Measurements from ENCODE around the gene COL5A1. TPM values are rescaled to one million over a fixed set of nuclear protein-coding genes. Genes with fewer than 3 reads are reported as not detected.

The COL5A1 gene
- total RNA-seq, 1 donor, result 188 TPM

GRCh38 chr9:134891713-134892112, 250.1 kb downstream of the COL5A1 start:
- no peak for TF ChIP-seq CTCF (IDR thresholded peaks at IDR 0.05; ENCODE audit: insufficient read depth, low read length)
- DNase-seq (ENCODE audit: low read depth), result no peak
- H3K4me3 ChIP-seq (ENCODE audit: low read depth, low read length), result no peak overlapping the region

DNA sequence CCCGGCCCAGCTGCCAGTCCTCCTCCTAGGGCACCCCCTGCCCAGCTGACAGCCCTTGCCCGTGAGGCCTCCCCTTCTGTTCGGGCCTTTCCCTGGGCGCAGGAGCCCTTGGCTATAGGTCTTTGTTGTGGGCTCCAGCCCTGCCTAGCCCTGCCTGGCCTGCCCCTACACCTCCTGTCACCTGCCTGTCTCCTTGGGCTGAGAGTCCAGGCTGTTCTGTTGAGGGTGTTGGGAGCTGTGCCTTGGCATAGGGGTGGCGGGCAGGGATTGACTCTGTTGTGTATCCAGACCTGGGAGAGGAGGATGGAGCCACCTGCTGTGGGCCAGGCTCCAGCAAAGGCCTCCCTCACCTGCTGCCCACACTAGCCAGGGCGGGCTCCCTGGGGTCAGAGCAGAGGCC, 250.6 kb downstream of the COL5A1 start:
- H3K4me3 ChIP-seq (ENCODE audit: low read depth, low read length), result no peak overlapping the region
- DNase-seq (ENCODE audit: low read depth), result no peak
- no peak for TF ChIP-seq CTCF (IDR thresholded peaks at IDR 0.05; ENCODE audit: insufficient read depth, low read length)

GRCh38 chr9:134892820-134893420, 251.3 kb downstream of the COL5A1 start:
- H3K4me3 ChIP-seq (ENCODE audit: low read depth, low read length), result no peak overlapping the region
- DNase-seq (ENCODE audit: low read depth), result no peak
- no peak for TF ChIP-seq CTCF (IDR thresholded peaks at IDR 0.05; ENCODE audit: insufficient read depth, low read length)

Small RNAs within 50 kb of the gene (small RNA-seq; reads per million reads assigned to genes)
- gene AL603650.1 (not detected), gene MIR3689A (not detected), gene MIR3689B (not detected), gene MIR3689C (not detected), gene MIR3689D1 (not detected), gene MIR3689D2 (not detected), gene MIR3689E (not detected), gene MIR3689F (not detected)

Other genes starting within 250 kb of the COL5A1 start
- not detected in 2 replicates for gene FCN2, start 239.0 kb downstream of the COL5A1 start, total RNA-seq (ENCODE audit: low replicate concordance)